Measurements from ENCODE around the gene RELB.

GRCh38 chr19:44969437-44969836, 31.8 kb upstream of the RELB start:
- TF ChIP-seq POLR2A (IDR thresholded peaks at IDR 0.05; ENCODE audit: low read depth, low read length) (no peak), TAF1 (IDR thresholded peaks at IDR 0.05; ENCODE audit: borderline replicate concordance, low read depth, low read length) (no peak), POLR2AphosphoS5 (IDR thresholded peaks at IDR 0.05; ENCODE audit: low read depth, low read length) (no peak)

All from GM12892 (cell line).